GM12878 (cell line): Measurements from ENCODE around the gene PRKCZ. TPM values are rescaled to one million over a fixed set of nuclear protein-coding genes. Genes with fewer than 3 reads are reported as not detected.

ENCODE experiments used
- ATAC-seq: fragments of 200-7000 bp; cut with Tn5 transposase; 3 replicates; pipeline ENCODE4 v1.9.1; 2020; ENCODE audit warnings: mild to moderate bottlenecking, moderate library complexity
- BruUV-seq: library from RNA; stranded (reverse); fragments of 400-500 nt; replicated peaks from 2 replicates; lab custom pipeline; 2021; lab: Mats Ljungman, UMichigan
- CTCF ChIA-PET: fragments of 300-600 bp; sonication (Branson Sonifier 250); formaldehyde crosslinking; extraction: SDS; loops from one replicate; lab custom pipeline; 2021; ENCODE audit warnings: inconsistent platforms; lab: Yijun Ruan, JAX
- POLR2A ChIA-PET: fragments of 350-600 bp; formaldehyde crosslinking; extraction: SDS; loops from one replicate; lab custom pipeline; 2021; ENCODE audit warnings: inconsistent platforms; lab: Charles Lee
- RAD21 ChIA-PET: fragments of 300-600 bp; sonication (Branson Sonifier 250); formaldehyde crosslinking; loops from one replicate; lab custom pipeline; 2023; ENCODE audit warnings: antibody characterized with exemption; ENCODE audit not compliant: unreplicated experiment; lab: Charles Lee
- SMC1A ChIA-PET: fragments of 300-600 bp; sonication (Branson Sonifier 250); formaldehyde crosslinking; loops from one replicate; lab custom pipeline; 2023; ENCODE audit not compliant: unreplicated experiment, uncharacterized antibody; lab: Charles Lee
- DNase-seq: peaks from one replicate; pipeline ENCODE4 v3.0.0-alpha.2; 2011; ENCODE audit warnings: low read depth, low spot score
- FAIRE-seq: peaks from 3 replicates; lab custom pipeline; 2011; peaks lifted over from hg19 to GRCh38; lab: Jason Lieb, UNC
- H2AFZ ChIP-seq: 2 replicates; pipeline ENCODE4 v1.6.0; 2011; ENCODE audit warnings: low read depth, low read length, control low read depth; ENCODE audit not compliant: control insufficient read depth
- H3K27ac ChIP-seq: 2 replicates; pipeline ENCODE4 v1.5.1; 2011; ENCODE audit warnings: control low read depth; ENCODE audit not compliant: control insufficient read depth, insufficient read depth
- H3K27me3 ChIP-seq, 2 experiments: replicated peaks in 1 of 2; 2 replicates each; pipeline versions ENCODE4 v1.6.0 to v1.6.1; 2011; ENCODE audit warnings: low read length in 1 of 2; ENCODE audit not compliant: control insufficient read depth in 2 of 2, insufficient read depth in 2 of 2
- H3K36me3 ChIP-seq, 2 experiments: 2 replicates each; pipeline ENCODE4 v1.5.1; 2011; ENCODE audit warnings: low read length in 1 of 2; ENCODE audit not compliant: control insufficient read depth in 2 of 2, insufficient read depth in 2 of 2
- H3K4me1 ChIP-seq: 2 replicates; pipeline ENCODE4 v1.6.1; 2011; ENCODE audit warnings: mild to moderate bottlenecking, low read length, moderate library complexity, mixed read lengths; ENCODE audit not compliant: control insufficient read depth, insufficient read depth
- H3K4me2 ChIP-seq: 2 replicates; pipeline ENCODE4 v1.6.0; 2011; ENCODE audit warnings: control low read depth; ENCODE audit not compliant: control insufficient read depth, insufficient read depth
- H3K4me3 ChIP-seq: fragments of 200-600 bp; sonication (generic); 2 replicates; pipeline ENCODE4 v1.5.1; 2016
- H3K79me2 ChIP-seq: 2 replicates; pipeline ENCODE4 v1.6.0; 2011; ENCODE audit warnings: low read length; ENCODE audit not compliant: control insufficient read depth, insufficient read depth
- H3K9ac ChIP-seq: 2 replicates; pipeline ENCODE4 v1.8.0; 2011; ENCODE audit warnings: low read length, control low read depth, mixed read lengths; ENCODE audit not compliant: control insufficient read depth, insufficient read depth
- H3K9me3 ChIP-seq: replicated peaks from 3 replicates; pipeline ENCODE4 v1.5.1; 2011; ENCODE audit warnings: mild to moderate bottlenecking, low read length; ENCODE audit not compliant: control insufficient read depth, insufficient read depth
- H4K20me1 ChIP-seq: 2 replicates; pipeline ENCODE4 v1.6.0; 2011; ENCODE audit not compliant: control insufficient read depth, insufficient read depth
- ATF7 ChIP-seq: fragments of 450-650 bp; IDR thresholded peaks from 2 replicates; pipeline ENCODE4 v1.6.1; 2016; ENCODE audit warnings: low read depth, mild to moderate bottlenecking
- CHD4 ChIP-seq: fragments of 200-600 bp; sonication (generic); IDR thresholded peaks from 2 replicates; pipeline ENCODE4 v1.6.1; 2016; ENCODE audit warnings: mild to moderate bottlenecking
- IKZF1 ChIP-seq: fragments of 450-650 bp; conservative IDR thresholded peaks from 2 replicates; pipeline ENCODE4 v1.6.1; 2017; ENCODE audit warnings: antibody characterized with exemption, mild to moderate bottlenecking
- SREBF1 ChIP-seq: IDR thresholded peaks from 2 replicates; pipeline ENCODE4 v1.6.1; 2012; ENCODE audit warnings: mild to moderate bottlenecking, low read length
- TARDBP ChIP-seq: IDR thresholded peaks from 2 replicates; pipeline ENCODE4 v1.6.1; 2016; ENCODE audit warnings: borderline replicate concordance
- TCF12 ChIP-seq: IDR thresholded peaks from 2 replicates; pipeline ENCODE4 v1.6.1; 2011; ENCODE audit warnings: low read depth, mild to moderate bottlenecking, low read length
- WRNIP1 ChIP-seq: IDR thresholded peaks from 2 replicates; pipeline ENCODE4 v1.6.1; 2011; ENCODE audit warnings: low read depth, low read length, improper control_type of control experiment, borderline replicate concordance
- WGBS: methylation state at CpG from one replicate; pipeline ENCODE4 v1.1.6; 2016; ENCODE audit warnings: low lambda C conversion rate; ENCODE audit not compliant: insufficient replicate concordance, insufficient coverage; ENCODE audit errors: missing lambda C conversion rate; 5-methylcytosine and 5-hydroxymethylcytosine counted together
- in situ Hi-C: fragments of 300-500 bp; cut with MboI; formaldehyde crosslinking; loops from 9 replicates; pipeline ENCODE4 v1.14.3; 2018; ENCODE audit warnings: mixed read lengths
- intact Hi-C: fragments of 100-400 bp; cut with micrococcal nuclease; formaldehyde crosslinking; loops from one replicate; pipeline ENCODE4 v1.14.2; 2022; ENCODE audit not compliant: unreplicated experiment
- polyA plus RNA-seq, 11 experiments: library from polyadenylated mRNA; depleted of rRNA in 4 of 11; unstranded in 6 of 11; stranded (reverse) in 5 of 11; fragments of >200 nt; fragmentation: Nextera tagmentation in 4 of 11; fragmentation: Illumina TruSeq in 1 of 11; extraction: Ambion mirVana in 4 of 11; extraction: Trizol in 1 of 11; gene quantifications; 1 replicate in 1 of 11; 2 replicates in 10 of 11; pipeline versions ENCODE4 v1.2.1 to v1.2.3, GENCODE V29; 2011 to 2016; ENCODE audit warnings: inconsistent platforms in 2 of 11, missing spikeins in 2 of 11, low read depth in 1 of 11
- total RNA-seq, 4 experiments: library from RNA; depleted of rRNA in 3 of 4; stranded (reverse); fragments of >200 nt in 3 of 4; fragmentation: Illumina TruSeq in 1 of 4; extraction: Trizol in 1 of 4; gene quantifications; 2 replicates each; pipeline versions ENCODE4 v1.2.1 to v1.2.3, GENCODE V29; 2013 to 2021

The PRKCZ gene
- total and polyA plus RNA-seq, 10 of the 15 experiments (the other 5 are each of a cell fraction or from before 2014, with no cell fraction given): 0.05 to 1.9 (median 0.64) TPM; not detected in 1

- no peak overlapping the region for H3K4me3 ChIP-seq
- H3K27me3 ChIP-seq: no peaks in the 10 kb centered on the region
- H4K20me1 ChIP-seq: no peaks in the 10 kb centered on the region
- H3K9me3 ChIP-seq: peaks cover 3% of the 10 kb centered on the region; the same call in 1 of the 3 replicates
- ChIA-PET RAD21 (no interaction called here), SMC1A (no interaction called here), POLR2A (no interaction called here), CTCF (no interaction called here)
- no TSS peak for BruUV-seq
- ATAC-seq (no peak), DNase-seq (no peak), FAIRE-seq (no peak)
- H3K9ac ChIP-seq: no peak overlapping the region
- no peak overlapping the region for H2AFZ ChIP-seq
- H3K4me1 ChIP-seq: no peaks in the 10 kb centered on the region
- H3K79me2 ChIP-seq: no peaks in the 10 kb centered on the region
- H3K4me2 ChIP-seq: no peak overlapping the region
- H3K27ac ChIP-seq: no peak overlapping the region
- no peaks in the 10 kb centered on the region for H3K36me3 ChIP-seq
- 86% methylated on average over 32 of the region's 35 CpGs for WGBS
- no peak for TF ChIP-seq IKZF1
- intact Hi-C loops: no loop called here
- in situ Hi-C loops: no loop called here
These were observed 48.9 kb downstream of the PRKCZ start for GRCh38 chr1:2098839-2099785.

- 65% methylated on average over 22 of the region's 22 CpGs for WGBS
- CTCF ChIA-PET: no interaction called here
- BruUV-seq: no TSS peak
These were observed 49.9 kb downstream of the PRKCZ start for GRCh38 chr1:2099886-2100779.

More at GRCh38 chr1:2099886-2100779, 49.9 kb downstream of the PRKCZ start:
- no peaks in the 10 kb centered on the region for H3K4me1 ChIP-seq
- peaks cover 3% of the 10 kb centered on the region; the same call in 1 of the 3 replicates for H3K9me3 ChIP-seq
- no peak for TF ChIP-seq WRNIP1
- TF ChIP-seq CHD4: no peak
- TF ChIP-seq TCF12: peak; percentile 32; the same call in 1 of the 2 replicates
- no peak for TF ChIP-seq TARDBP
- TF ChIP-seq ATF7: no peak
- no peak for TF ChIP-seq SREBF1
- no peak overlapping the region for H3K4me3 ChIP-seq
- H3K36me3 ChIP-seq: no peaks in the 10 kb centered on the region
- DNase-seq (no peak), FAIRE-seq (no peak), ATAC-seq (no peak)
- no peak overlapping the region for H3K4me2 ChIP-seq
- no peaks in the 10 kb centered on the region for H3K79me2 ChIP-seq
- no peak overlapping the region for H2AFZ ChIP-seq
- RAD21 ChIA-PET: no interaction called here
- H4K20me1 ChIP-seq: no peaks in the 10 kb centered on the region
- H3K27ac ChIP-seq: no peak overlapping the region
- SMC1A ChIA-PET: no interaction called here
- intact Hi-C loops (no loop called here), in situ Hi-C loops (no loop called here)
- no peaks in the 10 kb centered on the region for H3K27me3 ChIP-seq
- H3K9ac ChIP-seq: no peak overlapping the region
- POLR2A ChIA-PET: no interaction called here
